Activated CD4-positive, alpha-beta T cell treated with anti-CD3 and anti-CD28 coated beads for 4 hours (primary cell): ENCODE measurements around the gene LSAMP.

Experiments
- DNase-seq, 2 donors: peaks; one replicate each; pipeline ENCODE4 v3.0.0-alpha.2; 2020

Gene LSAMP

GRCh38 chr3:115932807-115933206 is 512.5 kb downstream of the LSAMP start:
- DNase-seq, result no peak

DNA sequence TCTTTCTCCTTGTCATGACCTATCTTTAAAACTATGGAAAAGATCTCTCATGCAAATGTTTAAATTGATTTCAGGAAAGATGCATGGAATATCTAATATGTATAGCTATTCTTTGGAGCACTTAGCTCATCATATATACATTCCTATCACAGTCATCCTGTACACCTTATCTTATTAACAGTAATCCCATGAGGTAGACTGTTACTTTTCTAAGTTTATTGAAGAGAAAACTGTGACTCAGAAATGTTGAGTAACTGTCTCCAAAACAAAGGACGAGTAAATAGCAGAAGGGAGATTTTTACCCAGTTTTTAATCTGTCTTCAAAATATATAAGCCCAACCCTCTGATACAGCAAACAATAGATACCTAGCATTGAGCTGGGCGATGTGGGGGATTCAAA is 513.7 kb downstream of the LSAMP start:
- no peak for DNase-seq

GRCh38 chr3:115930922-115931321 is 514.4 kb downstream of the LSAMP start:
- no peak for DNase-seq

GRCh38 chr3:115930168-115930567 is 515.1 kb downstream of the LSAMP start:
- DNase-seq, result no peak

GRCh38 chr3:115928376-115928775 is 516.9 kb downstream of the LSAMP start:
- no peak for DNase-seq

DNA sequence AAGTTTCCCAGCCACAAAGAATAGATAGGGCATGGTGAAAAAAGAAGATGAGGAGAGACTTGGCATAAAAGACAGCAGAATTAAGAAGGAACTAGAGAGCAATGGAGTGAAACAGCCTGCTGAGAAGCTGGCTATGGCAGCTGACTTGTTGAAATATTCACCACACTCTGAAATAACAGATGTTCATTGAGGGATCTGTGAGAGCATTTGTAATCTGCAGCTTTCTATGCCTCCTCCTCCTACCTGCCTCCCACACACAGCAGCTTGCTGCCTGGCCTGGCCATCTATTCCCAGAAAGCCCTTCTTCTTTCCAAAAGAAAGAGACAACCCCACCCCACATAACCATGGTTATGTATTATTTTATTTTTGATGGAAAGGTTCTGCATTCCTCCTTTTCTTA is 518.1 kb downstream of the LSAMP start:
- no peak for DNase-seq

GRCh38 chr3:115922681-115923347 is 522.5 kb downstream of the LSAMP start:
- no peak for DNase-seq

GRCh38 chr3:115921711-115922110 is 523.6 kb downstream of the LSAMP start:
- no peak for DNase-seq

DNA sequence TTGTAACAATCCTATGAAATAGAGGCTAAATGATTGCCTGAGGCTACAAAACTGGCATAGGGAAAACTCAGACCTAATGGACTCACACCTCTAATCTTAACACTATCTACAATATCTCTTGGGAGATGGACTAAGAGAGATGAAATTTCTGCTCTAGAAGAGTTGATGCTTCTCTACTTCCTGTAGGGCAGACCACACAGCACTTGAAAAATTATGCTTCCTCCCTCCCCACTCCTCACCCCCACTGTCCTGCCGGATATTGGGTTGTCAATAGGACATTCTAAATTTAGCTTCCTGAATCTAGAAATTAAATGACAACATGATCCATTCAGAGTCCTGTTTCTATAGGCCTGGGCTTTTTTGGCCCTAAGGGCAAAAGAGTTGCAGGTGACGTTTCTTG is 526.4 kb downstream of the LSAMP start:
- no peak for DNase-seq

DNA sequence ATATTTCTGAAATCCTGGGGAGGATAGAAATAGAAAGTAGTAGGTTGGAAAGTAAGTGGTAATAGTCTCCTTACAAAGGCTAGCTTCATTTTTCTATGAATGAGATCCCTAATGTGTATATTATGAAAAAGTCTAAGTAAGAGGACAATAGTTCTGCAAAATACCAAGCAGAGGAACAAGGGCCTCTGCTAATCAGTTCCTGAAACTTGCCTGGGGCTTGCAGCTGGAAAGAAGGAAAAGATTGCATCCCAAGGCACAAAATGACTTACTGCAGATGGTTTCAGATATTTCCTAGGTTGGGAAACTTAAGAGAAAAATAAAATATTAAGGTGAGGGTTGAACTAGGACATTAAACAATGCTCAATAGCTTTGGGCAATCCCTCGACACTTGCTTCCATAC is 528.4 kb downstream of the LSAMP start:
- DNase-seq, result no peak

GRCh38 chr3:115915061-115915460 is 530.2 kb downstream of the LSAMP start:
- DNase-seq, result no peak

- no peak for DNase-seq
Observed at GRCh38 chr3:115913069-115913686, 532.1 kb downstream of the LSAMP start.

DNA sequence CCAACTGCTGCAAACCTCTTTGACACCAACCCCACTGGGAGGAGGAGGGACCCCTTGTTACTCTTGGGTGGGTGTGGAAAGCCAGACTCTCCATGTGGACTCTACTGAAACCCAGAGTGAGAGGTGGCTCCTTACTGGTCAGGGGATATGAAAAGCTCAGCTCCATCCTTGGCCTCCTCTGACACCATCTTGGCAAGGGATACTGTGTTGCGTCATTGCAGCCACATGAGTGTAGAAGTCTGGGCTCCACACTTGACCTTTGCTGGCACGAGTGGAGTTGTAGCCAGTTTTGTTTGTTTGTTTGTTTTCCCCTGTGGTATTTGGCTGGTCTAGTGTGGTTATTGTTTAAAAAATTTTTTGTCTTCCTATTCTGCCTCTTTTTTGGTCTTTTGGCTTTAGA is 532.9 kb downstream of the LSAMP start:
- no peak for DNase-seq

DNA sequence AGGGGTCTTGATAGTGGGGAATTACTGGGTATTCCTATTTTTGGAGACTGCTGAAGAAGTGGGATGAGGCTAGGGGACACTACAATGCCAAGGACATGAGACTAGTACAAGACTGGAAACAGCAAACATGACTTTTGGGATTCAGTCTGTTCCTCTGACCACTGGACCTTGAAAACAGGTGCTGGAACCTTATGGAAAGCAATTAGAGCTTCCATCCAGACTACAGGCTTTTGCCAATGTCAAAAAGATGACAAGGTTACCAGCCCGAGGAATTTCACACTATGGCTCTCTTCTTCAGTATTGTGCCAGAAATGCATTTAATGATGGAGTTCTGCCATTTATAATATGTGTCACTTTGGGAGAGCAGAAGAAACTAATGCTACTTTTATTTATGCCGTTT is 539.4 kb downstream of the LSAMP start:
- no peak for DNase-seq

DNA sequence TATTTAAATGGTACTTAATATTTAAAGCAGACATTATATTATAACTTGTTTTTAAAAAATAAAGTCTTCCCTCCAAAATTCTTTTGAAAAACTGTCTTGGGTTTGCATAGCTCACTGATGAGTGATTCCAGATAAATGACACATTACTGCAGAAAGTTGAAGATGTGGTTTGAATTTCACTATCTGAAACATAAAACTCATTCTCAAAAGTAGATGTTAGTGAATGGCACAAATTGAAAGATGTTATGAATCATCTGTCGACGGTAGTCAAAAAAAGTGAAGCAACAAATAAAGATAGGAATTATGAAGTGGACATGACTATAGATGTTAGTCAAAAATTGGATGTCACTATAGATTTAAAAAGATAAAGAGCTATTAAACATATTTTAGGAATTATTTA is 541.4 kb downstream of the LSAMP start:
- no peak for DNase-seq

DNA sequence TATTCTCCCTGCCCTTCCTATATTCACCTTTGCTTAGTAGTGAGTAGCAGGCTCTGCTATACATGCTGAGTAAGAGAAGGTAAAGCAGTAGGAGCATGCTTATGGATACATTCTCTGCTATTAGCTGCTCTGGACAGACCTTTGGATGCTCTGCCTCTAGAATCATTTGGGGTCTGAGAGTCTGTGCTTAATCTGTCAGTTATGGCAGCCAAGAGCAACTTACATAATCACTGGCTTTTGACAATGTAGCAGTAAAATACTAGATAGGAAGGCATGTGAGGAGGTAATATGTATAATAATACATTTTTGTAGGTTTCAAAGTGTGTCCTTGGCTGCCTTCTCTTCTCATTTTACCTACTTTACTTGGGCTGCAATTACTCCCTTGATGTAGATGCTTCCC is 544.3 kb downstream of the LSAMP start:
- no peak for DNase-seq

GRCh38 chr3:115899535-115899934 is 545.8 kb downstream of the LSAMP start:
- DNase-seq, result no peak

DNA sequence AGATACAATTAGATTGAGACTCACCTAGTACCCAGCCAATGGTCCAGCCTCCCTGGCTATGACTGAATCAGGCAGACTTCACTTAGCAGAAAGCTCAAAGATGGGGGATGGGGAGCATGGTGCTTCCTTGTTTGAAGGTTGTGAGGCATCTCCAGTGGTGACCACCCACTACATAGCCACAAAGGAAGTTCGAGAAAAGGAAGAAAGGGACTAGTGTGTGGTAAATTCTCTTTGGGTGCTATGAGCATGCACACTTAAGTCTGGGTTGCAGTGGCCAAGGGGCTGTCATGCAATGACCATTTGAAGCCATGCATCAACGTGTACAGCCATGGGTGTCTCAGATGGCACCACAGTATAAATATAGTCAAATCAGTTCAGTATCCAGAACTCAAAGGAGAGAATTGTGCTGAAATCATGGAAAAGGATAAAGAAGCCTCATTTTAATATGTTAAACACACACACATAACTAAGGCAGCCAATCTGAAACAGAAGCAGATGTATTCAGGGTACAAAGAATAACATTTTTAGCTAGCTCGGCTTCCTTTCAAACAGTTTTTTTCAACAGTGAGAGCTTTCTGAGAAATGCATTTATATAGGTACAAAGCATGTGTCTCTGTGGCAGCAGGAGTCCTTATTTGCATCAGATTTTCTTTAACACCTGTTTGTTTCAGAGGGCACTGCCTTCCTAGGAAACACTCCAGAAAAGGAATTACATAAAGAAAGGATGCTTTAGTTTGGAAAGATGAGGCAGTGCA is 546.5 kb downstream of the LSAMP start:
- DNase-seq, result no peak

GRCh38 chr3:115891006-115891636 is 554.2 kb downstream of the LSAMP start:
- no peak for DNase-seq

- no peak for DNase-seq
Observed at GRCh38 chr3:115890579-115890978, 554.7 kb downstream of the LSAMP start.

DNA sequence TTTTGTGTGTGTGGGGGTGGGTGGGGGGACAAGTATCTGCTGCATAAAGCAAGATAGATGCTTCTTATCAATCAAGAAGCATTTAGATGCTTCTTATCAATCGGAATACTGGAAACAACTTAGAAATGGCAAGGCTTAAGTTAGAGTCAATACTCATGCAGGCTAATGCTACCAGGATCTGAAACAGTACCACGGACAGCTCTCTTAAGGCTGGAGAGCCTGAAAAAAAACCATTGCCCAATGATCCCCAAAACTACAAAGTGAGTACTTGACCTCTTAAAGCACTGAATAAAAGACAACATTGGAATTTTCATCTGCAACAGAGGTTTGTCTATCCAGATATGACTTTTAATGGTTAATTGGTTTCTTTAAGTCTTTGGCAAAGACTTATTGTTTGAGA is 559.7 kb downstream of the LSAMP start:
- no peak for DNase-seq

DNA sequence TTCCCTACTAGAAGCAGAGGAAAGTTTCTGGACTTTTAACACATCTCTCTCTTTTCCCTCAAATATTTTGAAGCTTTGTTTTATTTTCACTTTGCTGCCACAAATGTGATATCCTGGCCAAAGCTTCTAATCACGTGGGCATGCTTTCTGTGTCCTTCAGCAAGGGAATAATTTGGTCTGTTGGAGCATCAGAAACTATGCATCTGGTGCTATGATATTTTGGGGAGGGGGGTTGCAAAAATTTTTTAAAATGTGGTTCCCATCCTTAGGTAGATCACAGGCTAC is 567.7 kb downstream of the LSAMP start:
- no peak for DNase-seq

GRCh38 chr3:115876876-115877614 is 568.2 kb downstream of the LSAMP start:
- no peak for DNase-seq
